NB4 (cell line): ENCODE data around the gene ACP4.

Experiments
- MYC ChIP-seq: IDR thresholded peaks from 2 replicates; pipeline ENCODE4 v1.6.1; 2011; ENCODE audit warnings: low read depth, low read length
- POLR2A ChIP-seq: IDR thresholded peaks from 2 replicates; pipeline ENCODE4 v1.6.1; 2011; ENCODE audit warnings: mild to moderate bottlenecking; ENCODE audit not compliant: insufficient read length; ENCODE audit errors: extremely low read depth
- TF ChIP-seq, protein P1 (sequence below): IDR thresholded peaks from one replicate; pipeline ENCODE4 v1.5.1; 2012; ENCODE audit warnings: low read depth, low read length
- TF ChIP-seq, protein P2 (sequence below): IDR thresholded peaks from 2 replicates; pipeline ENCODE4 v1.6.1; 2011; ENCODE audit warnings: low read depth, low read length

DNA sequence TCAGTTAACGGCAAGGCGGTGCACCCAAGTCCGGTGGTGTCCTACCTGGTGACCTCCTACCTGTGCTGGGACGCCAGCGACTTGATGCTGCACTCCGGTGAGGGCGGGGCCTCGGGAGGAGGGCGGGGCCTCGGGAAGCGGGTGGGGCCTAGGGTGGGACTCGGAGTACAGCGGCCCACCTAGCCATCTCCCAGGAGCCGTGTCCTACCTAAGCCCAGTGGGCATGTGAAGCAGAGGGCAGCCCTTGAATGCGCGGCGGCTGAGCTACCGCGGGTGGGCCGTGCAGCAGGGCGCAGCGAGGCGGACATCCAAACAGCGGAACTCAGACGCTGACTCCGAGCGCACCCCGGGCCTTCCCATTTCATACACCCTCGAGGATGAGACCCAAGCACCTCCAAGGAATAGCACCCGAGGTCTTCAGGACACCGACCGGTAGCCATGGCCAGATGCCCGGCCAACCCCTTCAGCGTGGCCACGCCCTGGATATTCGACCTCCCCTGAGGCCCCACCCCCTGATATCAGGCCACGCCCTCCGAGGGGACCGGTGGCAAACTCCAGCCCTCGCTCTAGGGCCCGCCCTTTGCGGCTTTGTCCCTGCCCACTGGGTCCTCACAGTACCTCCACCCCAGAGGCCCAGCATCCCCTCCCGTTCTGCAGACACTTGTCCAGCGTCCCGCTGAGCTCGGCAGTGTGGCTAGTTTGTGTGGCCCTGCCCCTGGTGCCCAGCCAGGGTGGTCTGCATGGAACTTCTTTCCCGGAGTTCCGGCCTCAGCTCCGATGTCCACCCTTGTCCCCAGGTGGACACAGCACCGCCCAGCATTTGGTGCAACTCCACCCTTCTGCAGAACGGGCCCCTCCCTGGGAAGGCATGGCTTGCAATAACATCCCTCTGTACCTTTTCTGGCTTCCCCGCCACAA lies 28.0 kb downstream of the ACP4 start:
- TF ChIP-seq, protein P1, sequence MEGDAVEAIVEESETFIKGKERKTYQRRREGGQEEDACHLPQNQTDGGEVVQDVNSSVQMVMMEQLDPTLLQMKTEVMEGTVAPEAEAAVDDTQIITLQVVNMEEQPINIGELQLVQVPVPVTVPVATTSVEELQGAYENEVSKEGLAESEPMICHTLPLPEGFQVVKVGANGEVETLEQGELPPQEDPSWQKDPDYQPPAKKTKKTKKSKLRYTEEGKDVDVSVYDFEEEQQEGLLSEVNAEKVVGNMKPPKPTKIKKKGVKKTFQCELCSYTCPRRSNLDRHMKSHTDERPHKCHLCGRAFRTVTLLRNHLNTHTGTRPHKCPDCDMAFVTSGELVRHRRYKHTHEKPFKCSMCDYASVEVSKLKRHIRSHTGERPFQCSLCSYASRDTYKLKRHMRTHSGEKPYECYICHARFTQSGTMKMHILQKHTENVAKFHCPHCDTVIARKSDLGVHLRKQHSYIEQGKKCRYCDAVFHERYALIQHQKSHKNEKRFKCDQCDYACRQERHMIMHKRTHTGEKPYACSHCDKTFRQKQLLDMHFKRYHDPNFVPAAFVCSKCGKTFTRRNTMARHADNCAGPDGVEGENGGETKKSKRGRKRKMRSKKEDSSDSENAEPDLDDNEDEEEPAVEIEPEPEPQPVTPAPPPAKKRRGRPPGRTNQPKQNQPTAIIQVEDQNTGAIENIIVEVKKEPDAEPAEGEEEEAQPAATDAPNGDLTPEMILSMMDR: no peak
- no peak for TF ChIP-seq POLR2A
- TF ChIP-seq, protein P2, sequence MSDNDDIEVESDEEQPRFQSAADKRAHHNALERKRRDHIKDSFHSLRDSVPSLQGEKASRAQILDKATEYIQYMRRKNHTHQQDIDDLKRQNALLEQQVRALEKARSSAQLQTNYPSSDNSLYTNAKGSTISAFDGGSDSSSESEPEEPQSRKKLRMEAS: no peak
- no peak for TF ChIP-seq MYC
